ENCODE measurements around the gene TMEM87B. TPM values are rescaled to one million over a fixed set of nuclear protein-coding genes. Genes with fewer than 3 reads are reported as not detected.

The TMEM87B gene
- total RNA-seq, 1 donor from 2014 or later, result 11.7 TPM

GRCh38 chr2:112027767-112028166 is 27.3 kb upstream of the TMEM87B start:
- TF ChIP-seq CTCF (IDR thresholded peaks at IDR 0.05), result no peak
- H3K27ac ChIP-seq, result no peak overlapping the region
- H3K9me3 ChIP-seq, result no peaks in the 10 kb centered on the region
- no peak for DNase-seq (ENCODE audit: low spot score in 2 of 2)
- peaks cover 4 to 14% of the 10 kb centered on the region in 2 donors for H3K36me3 ChIP-seq
- H3K27me3 ChIP-seq, result no peaks in the 10 kb centered on the region
- intact Hi-C loops (cut with DNase I), result no loop called here
- H3K4me1 ChIP-seq, result peaks cover 2 to 11% of the 10 kb centered on the region in 2 donors
- H3K4me3 ChIP-seq, result no peak overlapping the region

- intact Hi-C loops (cut with DNase I), result no loop called here
- peaks cover under 1 to 4% of the 10 kb centered on the region in 2 donors for H3K36me3 ChIP-seq
- no peaks in the 10 kb centered on the region for H3K27me3 ChIP-seq
- no peak for DNase-seq (ENCODE audit: low spot score in 2 of 2)
- H3K27ac ChIP-seq, result peak overlapping the region; percentile 33 to 46
- H3K9me3 ChIP-seq, result no peaks in the 10 kb centered on the region
- no peak overlapping the region for H3K4me3 ChIP-seq
- peaks cover 2 to 18% of the 10 kb centered on the region in 2 donors for H3K4me1 ChIP-seq
- TF ChIP-seq CTCF (IDR thresholded peaks at IDR 0.05), result no peak
These were observed 25.9 kb upstream of the TMEM87B start for GRCh38 chr2:112029164-112029563.

- no peak for TF ChIP-seq CTCF (IDR thresholded peaks at IDR 0.05)
- peak overlapping the region in 1 of 2 donors; percentile 13 for H3K4me3 ChIP-seq
- H3K36me3 ChIP-seq, result peaks cover 0 to 3% of the 10 kb centered on the region in 2 donors
- peaks cover 2 to 18% of the 10 kb centered on the region in 2 donors for H3K4me1 ChIP-seq
- no peak for DNase-seq (ENCODE audit: low spot score in 2 of 2)
- H3K27me3 ChIP-seq, result no peaks in the 10 kb centered on the region
- H3K27ac ChIP-seq, result peak overlapping the region; percentile 43 to 62
- H3K9me3 ChIP-seq, result no peaks in the 10 kb centered on the region
- intact Hi-C loops (cut with DNase I), result loop anchor here (5.0 kb wide), 1 partner anchor 134 kb away; the partner anchor contains the start of gene MERTK
These were observed 23.4 kb upstream of the TMEM87B start for GRCh38 chr2:112031473-112032223.

- no peaks in the 10 kb centered on the region for H3K36me3 ChIP-seq
- no peak for DNase-seq (ENCODE audit: low spot score in 2 of 2)
- no peak for TF ChIP-seq CTCF (IDR thresholded peaks at IDR 0.05)
- no peaks in the 10 kb centered on the region for H3K27me3 ChIP-seq
- no peaks in the 10 kb centered on the region for H3K9me3 ChIP-seq
- H3K4me1 ChIP-seq, result peaks cover 2 to 18% of the 10 kb centered on the region in 2 donors
- intact Hi-C loops (cut with DNase I), result loop anchor here (5.0 kb wide), 1 partner anchor 135 kb away; the partner anchor contains the start of gene MERTK
- H3K27ac ChIP-seq, result peak overlapping the region; percentile 43 to 62
- H3K4me3 ChIP-seq, result no peak overlapping the region
These were observed 22.9 kb upstream of the TMEM87B start for GRCh38 chr2:112032224-112032586.

- Histone ChIP-seq H3K9me3 (no peaks in the 10 kb centered on the region), H3K4me1 (peaks cover 2 to 18% of the 10 kb centered on the region in 2 donors), H3K27ac (peak overlapping the region; percentile 43 to 62), H3K27me3 (no peaks in the 10 kb centered on the region), H3K36me3 (no peaks in the 10 kb centered on the region), H3K4me3 (no peak overlapping the region)
- TF ChIP-seq CTCF (IDR thresholded peaks at IDR 0.05), result peak in 1 of 3 experiments; percentile 18
- intact Hi-C loops (cut with DNase I), result loop anchor here (5.0 kb wide), 1 partner anchor 136 kb away; the partner anchor contains the start of gene MERTK
- peak in 1 of 2 donors; percentile 72 for DNase-seq (ENCODE audit: low spot score in 2 of 2)
These were observed 22.2 kb upstream of the TMEM87B start for GRCh38 chr2:112032689-112033465.
